K562 (cell line): ENCODE results near the gene MFSD6. TPM values are rescaled to one million over a fixed set of nuclear protein-coding genes. Genes with fewer than 3 reads are reported as not detected.
"Not testable (repeated sequence)": the region's sequence is repeated elsewhere in the genome, so short reads cannot be mapped to it uniquely, and the experiment has no call there.

Experiments
- ATAC-seq: fragments of 200-7000 bp; cut with Tn5 transposase; 3 replicates; pipeline ENCODE4 v1.9.1; 2020; ENCODE audit warnings: moderate library complexity
- BruUV-seq: library from RNA; stranded (reverse); fragments of 400-500 nt; replicated peaks from 2 replicates; lab custom pipeline; 2021; lab: Mats Ljungman, UMichigan
- CTCF ChIA-PET: fragments of 300-600 bp; formaldehyde crosslinking; extraction: SDS; loops from one replicate; lab custom pipeline; 2021; ENCODE audit warnings: low intra/inter-chr PET ratio; lab: Yijun Ruan, JAX
- POLR2A ChIA-PET: fragments of 300-600, 350-650 bp; sonication (Branson Sonifier 250); formaldehyde crosslinking; extraction: SDS; loops from one replicate; lab custom pipeline; 2021; ENCODE audit warnings: antibody characterized with exemption, inconsistent platforms; lab: Yijun Ruan, JAX
- DNase-seq, 4 experiments: peaks; one replicate each; pipeline versions ENCODE4 v3.0.0 to v3.0.0-alpha.2; 2011 to 2018; ENCODE audit warnings: low spot score in 3 of 4, mixed read lengths in 3 of 4; ENCODE audit errors: extremely low read depth in 1 of 4
- FAIRE-seq: peaks from 2 replicates; lab custom pipeline; 2011; peaks lifted over from hg19 to GRCh38; lab: Jason Lieb, UNC
- H2AFZ ChIP-seq: 2 replicates; pipeline ENCODE4 v1.6.0; 2011; ENCODE audit warnings: low read depth, low read length, control low read depth, inconsistent platforms
- H3K27ac ChIP-seq: fragments of 200-600 bp; 3 replicates; pipeline ENCODE4 v1.8.0; 2011; ENCODE audit warnings: low read depth, mild to moderate bottlenecking, control low read depth, inconsistent platforms, low read length, moderate library complexity, mixed read lengths; ENCODE audit errors: extremely low read depth
- H3K27me3 ChIP-seq, 2 experiments: fragments of 300-600 bp in 1 of 2; 2 replicates in 1 of 2; 3 replicates in 1 of 2; pipeline versions ENCODE4 v1.6.0 to v1.8.0; 2011; ENCODE audit warnings: inconsistent platforms in 2 of 2, low read length in 2 of 2, mild to moderate bottlenecking in 1 of 2, mixed read lengths in 1 of 2, moderate library complexity in 1 of 2; ENCODE audit not compliant: control insufficient read depth in 2 of 2, insufficient read depth in 2 of 2
- H3K36me3 ChIP-seq: fragments of 300-600 bp; 3 replicates; pipeline ENCODE4 v1.8.0; 2011; ENCODE audit warnings: mild to moderate bottlenecking, low read length, inconsistent platforms; ENCODE audit not compliant: control insufficient read depth, insufficient read depth
- H3K4me1 ChIP-seq, 2 experiments: fragments of 200-600 bp in 1 of 2; replicated peaks in 1 of 2; 2 replicates in 1 of 2; 3 replicates in 1 of 2; pipeline versions ENCODE4 v1.5.1 to v1.8.0; 2011; ENCODE audit warnings: inconsistent platforms in 2 of 2, low read length in 2 of 2, mild to moderate bottlenecking in 1 of 2, mixed read lengths in 1 of 2, moderate library complexity in 1 of 2; ENCODE audit not compliant: control insufficient read depth in 2 of 2, insufficient read depth in 2 of 2
- H3K4me2 ChIP-seq: 2 replicates; pipeline ENCODE4 v1.6.1; 2011; ENCODE audit warnings: low read length, control low read depth, inconsistent platforms, mixed read lengths; ENCODE audit not compliant: insufficient read depth
- H3K4me3 ChIP-seq: fragments of 200-600 bp; sonication (generic), shearing (Covaris generic); 2 replicates; pipeline ENCODE4 v1.5.1; 2016; ENCODE audit warnings: control low read depth, inconsistent platforms
- H3K79me2 ChIP-seq: fragments of 200-600 bp; 3 replicates; pipeline ENCODE4 v1.8.0; 2011; ENCODE audit warnings: low read length, inconsistent platforms; ENCODE audit not compliant: control insufficient read depth, insufficient read depth
- H3K9ac ChIP-seq, 2 experiments: 2 replicates each; pipeline versions ENCODE4 v1.6.0 to v1.6.1; 2011; ENCODE audit warnings: low read depth in 2 of 2, low read length in 2 of 2, control low read depth in 1 of 2, inconsistent platforms in 1 of 2, mild to moderate bottlenecking in 1 of 2, mixed read lengths in 1 of 2; ENCODE audit not compliant: insufficient read depth in 1 of 2
- H3K9me1 ChIP-seq: one replicate; pipeline ENCODE4 v1.6.0; 2011; ENCODE audit warnings: inconsistent platforms, mild to moderate bottlenecking, low read length, moderate library complexity; ENCODE audit not compliant: control insufficient read depth, insufficient read depth
- H3K9me3 ChIP-seq: replicated peaks from 2 replicates; pipeline ENCODE4 v1.5.1; 2011; ENCODE audit warnings: low read depth, low read length, inconsistent platforms; ENCODE audit not compliant: control insufficient read depth, insufficient read depth
- H4K20me1 ChIP-seq: replicated peaks from 2 replicates; pipeline ENCODE4 v1.6.1; 2011; ENCODE audit warnings: low read length, inconsistent platforms, mixed read lengths; ENCODE audit not compliant: control insufficient read depth, insufficient read depth
- ZC3H11A ChIP-seq: IDR thresholded peaks from 2 replicates; pipeline ENCODE4 v1.6.1; 2012; ENCODE audit warnings: low read depth, low read length, improper control_type of control experiment
- WGBS: fragments of 100-300 bp; shearing (Covaris generic); methylation state at CpG from one replicate; pipeline ENCODE4 v1.1.6; 2016; ENCODE audit warnings: low coverage, mixed read lengths; ENCODE audit not compliant: insufficient coverage; ENCODE audit errors: missing lambda C conversion rate; 5-methylcytosine and 5-hydroxymethylcytosine counted together
- in situ Hi-C: fragments of 300-500 bp; cut with MboI; formaldehyde crosslinking; loops from 4 replicates; pipeline ENCODE4 v1.15.0; 2018; ENCODE audit warnings: inconsistent platforms, mixed read lengths
- intact Hi-C: fragments of 100-400 bp; cut with micrococcal nuclease; formaldehyde crosslinking; loops from 2 replicates; pipeline ENCODE4 v1.14.2; 2022
- polyA plus RNA-seq, 8 experiments: library from polyadenylated mRNA; depleted of rRNA in 4 of 8; stranded (reverse) in 5 of 8; unstranded in 3 of 8; fragments of >200 nt; fragmentation: Nextera tagmentation in 2 of 8; fragmentation: Illumina TruSeq in 1 of 8; extraction: Ambion mirVana in 2 of 8; extraction: Trizol in 1 of 8; gene quantifications; 2 replicates each; pipeline versions ENCODE4 v1.2.1 to v1.2.3, GENCODE V29; 2011 to 2014; ENCODE audit warnings: inconsistent platforms in 1 of 8, missing spikeins in 1 of 8
- total RNA-seq, 7 experiments: library from RNA; depleted of rRNA in 6 of 7; stranded (reverse); fragments of >200 nt in 6 of 7; fragmentation: Illumina TruSeq in 2 of 7; extraction: Trizol in 2 of 7; gene quantifications; 2 replicates each; pipeline versions ENCODE4 v1.2.1 to v1.2.3, GENCODE V29; 2011 to 2021; ENCODE audit warnings: low replicate concordance in 1 of 7
- TF ChIP-seq, protein P1 (sequence below): fragments of 250-450 bp; sonication (Bioruptor Pico); IDR thresholded peaks from 2 replicates; pipeline ENCODE4 v1.8.0; 2021; ENCODE audit warnings: mild to moderate bottlenecking, moderate library complexity

MFSD6 gene
- total and polyA plus RNA-seq, 9 of the 15 experiments (the other 6 are each of a cell fraction or from before 2014, with no cell fraction given): 1.1 to 7.9 (median 4.4) TPM

DNA sequence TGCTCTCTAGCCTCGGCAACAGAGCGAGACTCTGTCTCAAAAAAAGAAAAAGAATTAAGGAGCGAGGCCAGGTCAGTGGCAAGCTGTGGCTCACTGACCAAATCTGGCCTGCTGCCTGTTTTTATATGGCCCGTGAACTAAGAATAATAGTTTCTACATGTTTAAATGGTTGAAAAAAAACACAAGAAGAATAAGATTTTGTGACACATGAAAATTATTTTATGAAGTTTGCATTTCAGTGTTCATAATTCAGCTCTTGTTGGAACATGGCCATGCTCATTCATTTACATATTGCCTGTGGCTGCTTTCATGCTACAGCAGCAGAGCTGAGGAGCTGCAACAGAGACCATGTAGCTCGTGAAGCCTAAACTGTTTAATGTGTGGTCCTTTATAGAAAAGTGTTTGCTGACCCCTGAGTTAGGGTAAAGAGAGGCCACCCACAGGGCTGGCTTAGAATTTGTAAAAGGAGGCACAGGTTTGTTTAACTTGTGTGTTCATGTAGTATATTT, 59.5 kb downstream of the MFSD6 start (continued):
- TF ChIP-seq, protein P1, sequence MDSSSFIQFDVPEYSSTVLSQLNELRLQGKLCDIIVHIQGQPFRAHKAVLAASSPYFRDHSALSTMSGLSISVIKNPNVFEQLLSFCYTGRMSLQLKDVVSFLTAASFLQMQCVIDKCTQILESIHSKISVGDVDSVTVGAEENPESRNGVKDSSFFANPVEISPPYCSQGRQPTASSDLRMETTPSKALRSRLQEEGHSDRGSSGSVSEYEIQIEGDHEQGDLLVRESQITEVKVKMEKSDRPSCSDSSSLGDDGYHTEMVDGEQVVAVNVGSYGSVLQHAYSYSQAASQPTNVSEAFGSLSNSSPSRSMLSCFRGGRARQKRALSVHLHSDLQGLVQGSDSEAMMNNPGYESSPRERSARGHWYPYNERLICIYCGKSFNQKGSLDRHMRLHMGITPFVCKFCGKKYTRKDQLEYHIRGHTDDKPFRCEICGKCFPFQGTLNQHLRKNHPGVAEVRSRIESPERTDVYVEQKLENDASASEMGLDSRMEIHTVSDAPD (CRISPR knock-in tag): no peak
- TF ChIP-seq ZC3H11A: no peak

- intact Hi-C loops: loop anchor here (10.0 kb wide), 1 partner anchor 64 kb away; the partner anchor contains the start of gene MFSD6
- peak overlapping the region; percentile 65 for H3K27ac ChIP-seq
Observed at GRCh38 chr2:190468354-190468753, 60.2 kb downstream of the MFSD6 start.

More at GRCh38 chr2:190468354-190468753, 60.2 kb downstream of the MFSD6 start:
- H3K79me2 ChIP-seq, CTCF ChIA-PET, H4K20me1 ChIP-seq, POLR2A ChIA-PET, in situ Hi-C loops, DNase-seq, H3K36me3 ChIP-seq, H3K9me1 ChIP-seq, H3K9me3 ChIP-seq, H3K4me2 ChIP-seq, H3K4me3 ChIP-seq, BruUV-seq, H3K27me3 ChIP-seq, ATAC-seq, FAIRE-seq: not testable (repeated sequence)
- Histone ChIP-seq H3K9ac (peak overlapping the region in 1 of 2 experiments; percentile 19; a peak in 1 of 4 replicates), H2AFZ (peak overlapping the region; percentile 41; the same call in 1 of the 2 replicates), H3K4me1 (peaks cover 16 to 44% of the 10 kb centered on the region in 2 experiments)
- WGBS: no CpG with 5 or more reads among the region's 1 CpG
